GM13976 (cell line): ENCODE measurements around the gene ZNF74.

Experiments
- DNase-seq: peaks from one replicate; pipeline ENCODE4 v3.0.0; 2012; ENCODE audit warnings: low spot score
- in situ Hi-C: fragments of 300-500 bp; cut with MboI; formaldehyde crosslinking; loops from one replicate; pipeline ENCODE4 v1.12.0; 2022; ENCODE audit warnings: low sequenced_read_pairs, mixed read lengths, inconsistent platforms; ENCODE audit not compliant: unreplicated experiment
- TF ChIP-seq, protein P1 (sequence below): IDR thresholded peaks from 2 replicates; pipeline ENCODE4 v1.5.1; 2012; ENCODE audit warnings: borderline replicate concordance, mild to moderate bottlenecking; ENCODE audit not compliant: insufficient read depth; ENCODE audit errors: extremely low read depth, missing control alignments, control extremely low read depth

ZNF74 gene

DNA sequence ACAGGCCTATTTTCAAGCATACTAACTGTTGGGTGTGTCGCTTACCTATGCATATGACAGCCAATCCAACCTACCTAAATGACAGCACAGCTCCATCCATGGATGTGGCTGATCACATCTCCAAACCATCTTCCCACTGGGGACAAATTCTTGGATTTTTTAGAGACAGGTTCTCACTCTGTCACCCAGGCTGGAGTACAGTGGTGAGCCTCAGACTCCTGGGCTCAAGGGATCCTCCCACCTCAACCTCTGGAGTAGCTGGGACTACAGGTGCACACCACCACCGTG lies 25.7 kb downstream of the ZNF74 start:
- no peak for DNase-seq
- TF ChIP-seq, protein P1, sequence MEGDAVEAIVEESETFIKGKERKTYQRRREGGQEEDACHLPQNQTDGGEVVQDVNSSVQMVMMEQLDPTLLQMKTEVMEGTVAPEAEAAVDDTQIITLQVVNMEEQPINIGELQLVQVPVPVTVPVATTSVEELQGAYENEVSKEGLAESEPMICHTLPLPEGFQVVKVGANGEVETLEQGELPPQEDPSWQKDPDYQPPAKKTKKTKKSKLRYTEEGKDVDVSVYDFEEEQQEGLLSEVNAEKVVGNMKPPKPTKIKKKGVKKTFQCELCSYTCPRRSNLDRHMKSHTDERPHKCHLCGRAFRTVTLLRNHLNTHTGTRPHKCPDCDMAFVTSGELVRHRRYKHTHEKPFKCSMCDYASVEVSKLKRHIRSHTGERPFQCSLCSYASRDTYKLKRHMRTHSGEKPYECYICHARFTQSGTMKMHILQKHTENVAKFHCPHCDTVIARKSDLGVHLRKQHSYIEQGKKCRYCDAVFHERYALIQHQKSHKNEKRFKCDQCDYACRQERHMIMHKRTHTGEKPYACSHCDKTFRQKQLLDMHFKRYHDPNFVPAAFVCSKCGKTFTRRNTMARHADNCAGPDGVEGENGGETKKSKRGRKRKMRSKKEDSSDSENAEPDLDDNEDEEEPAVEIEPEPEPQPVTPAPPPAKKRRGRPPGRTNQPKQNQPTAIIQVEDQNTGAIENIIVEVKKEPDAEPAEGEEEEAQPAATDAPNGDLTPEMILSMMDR: no peak
- in situ Hi-C loops: no loop called here

DNA sequence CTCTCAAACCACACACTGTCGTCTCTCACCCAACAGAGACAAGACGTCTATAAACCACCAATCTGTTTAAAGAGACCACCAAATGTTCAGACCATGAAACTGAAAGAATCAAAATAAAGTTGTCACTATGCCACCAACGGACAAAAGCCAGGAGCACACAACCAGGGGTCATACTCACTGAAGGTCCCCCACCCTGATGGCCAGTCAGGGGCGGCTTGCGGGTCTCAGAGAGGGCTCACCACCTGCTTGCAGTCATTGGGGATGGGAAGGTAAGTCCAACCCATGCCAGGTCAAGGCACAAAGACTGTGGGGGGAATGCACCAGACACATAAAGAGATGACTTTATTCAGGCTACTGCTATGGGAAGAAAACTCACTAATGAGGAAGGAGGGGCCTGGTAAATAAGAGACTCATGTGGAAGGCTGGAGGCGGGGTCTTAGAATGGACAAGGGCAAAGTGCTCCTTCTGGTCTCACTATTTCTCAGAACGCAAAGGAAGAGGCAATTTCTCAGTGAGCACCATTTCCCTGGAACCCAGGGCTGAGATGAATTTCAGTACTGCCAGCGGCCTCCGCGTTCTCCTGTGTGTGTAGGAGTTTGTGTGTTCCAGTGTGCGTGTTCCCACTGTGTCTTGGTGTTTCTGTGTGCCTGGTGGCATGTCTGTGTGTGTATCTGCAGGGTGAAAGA lies 26.3 kb downstream of the ZNF74 start:
- in situ Hi-C loops: no loop called here
- TF ChIP-seq, protein P1: no peak
- DNase-seq: peak; percentile 16

DNA sequence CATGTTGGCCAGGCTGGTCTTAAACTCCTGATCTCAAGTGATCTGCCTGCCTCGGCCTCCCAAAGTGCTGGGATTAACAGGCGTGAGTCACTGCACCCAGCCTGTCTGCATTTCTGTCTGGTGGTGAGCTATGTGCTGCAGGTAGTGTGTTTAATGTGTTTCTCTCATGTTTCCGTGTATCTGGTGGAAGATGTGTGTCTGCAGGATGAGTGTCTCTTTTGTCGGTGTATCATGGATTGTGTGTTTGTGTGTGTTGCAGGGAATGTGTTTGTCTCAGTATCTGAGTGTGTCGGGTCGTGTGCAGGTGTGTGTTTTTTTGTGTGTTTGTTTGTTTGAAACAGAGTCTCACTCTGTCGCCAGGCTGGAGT lies 27.5 kb downstream of the ZNF74 start:
- DNase-seq: no peak
- in situ Hi-C loops: no loop called here
- TF ChIP-seq, protein P1: no peak

DNA sequence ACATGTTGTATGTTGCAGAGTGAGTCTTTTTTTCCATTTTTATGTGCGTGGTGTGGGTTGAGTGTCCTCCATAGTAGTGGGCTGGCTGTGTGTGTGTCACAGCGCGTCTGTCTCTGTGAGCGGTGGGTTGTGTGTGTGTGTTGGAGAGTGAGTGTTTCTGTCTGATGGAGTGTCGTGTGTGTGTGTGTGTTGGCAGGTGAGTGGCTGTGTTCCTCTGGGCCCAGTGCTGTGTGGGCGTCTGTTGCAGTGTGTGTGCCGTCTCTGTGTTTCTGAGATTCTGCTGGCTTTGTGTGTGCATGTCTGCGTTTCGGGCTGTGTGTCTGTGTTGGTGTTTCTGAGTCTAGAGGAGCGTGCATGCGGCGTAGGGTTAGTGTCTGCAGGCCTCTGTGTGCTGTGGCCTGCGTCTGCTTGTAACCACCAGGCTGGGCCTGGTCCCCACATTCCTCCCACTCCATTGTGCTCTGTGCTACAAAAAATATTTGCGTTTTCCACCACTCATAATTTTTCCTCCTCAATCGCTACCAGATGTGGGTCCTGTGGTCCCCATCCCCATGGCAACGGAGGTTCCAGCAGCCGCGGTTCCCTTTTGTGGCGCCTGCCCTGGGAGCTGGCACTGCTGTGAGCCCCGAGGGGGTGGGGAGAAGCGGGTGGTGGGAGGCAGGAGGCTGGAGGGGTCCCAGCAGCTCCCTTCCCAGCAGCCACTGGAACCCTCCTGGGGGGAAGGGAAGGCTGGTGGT lies 28.5 kb downstream of the ZNF74 start:
- DNase-seq: no peak
- TF ChIP-seq, protein P1: no peak
- in situ Hi-C loops: no loop called here

DNA sequence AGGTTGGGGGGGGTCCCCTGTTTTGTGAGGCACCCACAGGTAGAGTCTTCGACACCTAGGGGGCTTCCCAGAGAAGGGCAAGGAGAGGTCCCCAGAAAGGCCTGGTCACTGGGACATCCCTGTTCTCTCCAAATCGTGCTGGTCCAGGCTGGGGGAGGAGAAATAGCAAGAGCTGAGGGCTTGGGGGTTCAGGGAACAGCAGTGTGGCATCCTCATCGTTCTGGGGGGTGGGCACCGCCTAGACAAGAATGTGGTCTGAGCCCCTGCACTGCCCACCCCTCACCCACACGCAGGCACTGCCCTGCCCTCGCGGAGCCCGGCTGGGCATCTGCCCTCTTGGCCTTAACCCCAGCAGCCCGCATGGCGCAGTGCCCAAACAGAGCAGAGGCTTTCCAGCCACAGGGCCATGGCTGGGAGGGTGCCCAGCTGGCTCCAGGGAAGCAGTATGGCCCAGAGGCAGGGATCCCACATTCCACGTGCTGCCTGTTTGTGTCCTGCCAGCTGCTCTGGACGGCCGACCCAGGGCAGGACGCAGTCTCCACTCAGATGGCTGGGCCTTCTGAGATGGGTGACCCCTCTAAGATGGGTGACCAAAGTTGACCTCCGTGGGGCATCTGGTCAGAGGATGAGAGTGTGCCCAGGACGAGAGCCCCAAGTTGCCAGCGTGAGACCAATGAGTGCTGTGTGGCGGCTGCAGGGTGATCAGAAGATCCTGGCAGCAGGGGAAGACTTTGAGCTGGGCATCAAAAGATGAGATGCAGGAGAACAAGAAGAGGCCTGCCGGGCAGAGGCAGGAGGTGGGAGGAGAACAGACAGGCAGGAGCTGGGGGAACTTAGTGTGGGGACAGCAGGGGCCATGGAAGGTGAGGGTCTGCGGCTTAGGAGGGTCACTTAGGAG lies 29.3 kb downstream of the ZNF74 start:
- DNase-seq: no peak
- TF ChIP-seq, protein P1: no peak
- in situ Hi-C loops: no loop called here

DNA sequence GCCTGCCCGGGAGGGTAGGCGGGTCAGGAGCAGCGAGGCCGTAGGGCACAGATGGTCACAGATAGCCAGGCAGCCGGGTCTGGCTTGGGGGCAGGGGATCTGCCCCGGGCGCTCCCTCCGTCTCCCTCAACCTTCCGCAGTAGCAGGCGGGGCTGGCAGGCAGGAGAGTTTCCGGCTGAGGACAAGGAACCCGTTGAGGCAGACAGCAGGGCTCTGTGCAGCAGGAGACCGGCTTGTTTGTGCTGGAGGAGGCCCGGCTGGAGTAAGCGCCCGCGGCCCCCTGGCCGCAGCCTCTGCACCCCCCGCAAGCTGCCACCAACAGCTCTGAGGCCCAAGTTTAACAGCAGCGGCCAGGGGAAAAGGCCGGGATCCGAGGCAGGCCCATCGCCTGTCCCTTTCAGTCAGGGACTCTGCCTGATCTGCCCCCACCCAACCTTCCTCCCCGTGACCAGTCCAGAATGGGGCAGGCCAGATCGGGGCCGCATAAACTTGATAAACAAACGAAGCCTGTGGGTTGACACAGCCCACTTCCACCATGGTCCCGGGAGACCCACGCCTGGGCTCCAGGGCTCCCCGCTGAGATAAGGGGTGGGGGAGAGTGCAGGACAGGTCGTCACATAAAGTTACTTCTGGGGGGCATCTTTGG lies 30.1 kb downstream of the ZNF74 start:
- DNase-seq: no peak
- TF ChIP-seq, protein P1: no peak
- in situ Hi-C loops: no loop called here
